Common myeloid progenitor, CD34-positive (primary cell): ENCODE measurements around the gene KRT80.

Experiments
- CTCF ChIA-PET: fragments of 350-600 bp; sonication (Branson Sonifier 250); formaldehyde crosslinking; loops from one replicate; lab custom pipeline; 2021; ENCODE audit warnings: antibody characterized with exemption; lab: Charles Lee
- POLR2A ChIA-PET: fragments of 350-600 bp; sonication (Branson Sonifier 250); formaldehyde crosslinking; loops from one replicate; lab custom pipeline; 2021; ENCODE audit warnings: antibody characterized with exemption; lab: Charles Lee
- DNase-seq, 3 donors: peaks; one replicate each; pipeline versions ENCODE4 v3.0.0 to v3.0.0-alpha.2; 2013
- H3K27ac ChIP-seq, 2 experiments: 1 replicate in 1 of 2; 2 replicates in 1 of 2; pipeline ENCODE4 v1.7.0; 2013; ENCODE audit warnings: inconsistent platforms in 2 of 2, low read length in 2 of 2, mild to moderate bottlenecking in 2 of 2, low read depth in 1 of 2, moderate library complexity in 1 of 2; ENCODE audit not compliant: severe bottlenecking in 2 of 2, insufficient read depth in 1 of 2, poor library complexity in 1 of 2
- H3K27me3 ChIP-seq, 5 experiments: replicated peaks in 2 of 5; 1 replicate in 3 of 5; 2 replicates in 2 of 5; pipeline versions ENCODE4 v1.6.1 to v1.7.0; 2013; ENCODE audit warnings: low read length in 4 of 5, mild to moderate bottlenecking in 2 of 5, moderate library complexity in 2 of 5, inconsistent platforms in 1 of 5; ENCODE audit not compliant: insufficient read depth in 5 of 5, control insufficient read depth in 4 of 5
- H3K36me3 ChIP-seq, 4 experiments: 1 replicate in 2 of 4; 2 replicates in 2 of 4; pipeline versions ENCODE4 v1.6.1 to v1.7.0; 2013; ENCODE audit warnings: low read length in 3 of 4, control low read depth in 1 of 4, mild to moderate bottlenecking in 1 of 4; ENCODE audit not compliant: control insufficient read depth in 4 of 4, insufficient read depth in 4 of 4
- H3K4me1 ChIP-seq, 4 experiments: 1 replicate in 3 of 4; 2 replicates in 1 of 4; pipeline versions ENCODE4 v1.6.1 to v1.7.1; 2013; ENCODE audit warnings: low read length in 3 of 4, mild to moderate bottlenecking in 3 of 4, control low read depth in 1 of 4, inconsistent platforms in 1 of 4, moderate library complexity in 1 of 4; ENCODE audit not compliant: control insufficient read depth in 4 of 4, insufficient read depth in 4 of 4; ENCODE audit errors: control extremely low read depth in 1 of 4
- H3K4me3 ChIP-seq, 7 experiments: 1 replicate in 4 of 7; 2 replicates in 3 of 7; pipeline versions ENCODE4 v1.5.1 to v1.7.0; 2013; ENCODE audit warnings: mild to moderate bottlenecking in 7 of 7, low read length in 6 of 7, moderate library complexity in 6 of 7, inconsistent platforms in 2 of 7, low read depth in 2 of 7, control low read depth in 1 of 7; ENCODE audit not compliant: insufficient read depth in 4 of 7, control insufficient read depth in 1 of 7; ENCODE audit errors: extremely low read depth in 1 of 7
- H3K9me3 ChIP-seq, 5 experiments: 1 replicate in 4 of 5; 2 replicates in 1 of 5; pipeline versions ENCODE4 v1.6.1 to v1.7.1; 2013; ENCODE audit warnings: low read length in 4 of 5, mild to moderate bottlenecking in 2 of 5, inconsistent platforms in 1 of 5, low read depth in 1 of 5, moderate library complexity in 1 of 5; ENCODE audit not compliant: control insufficient read depth in 4 of 5, insufficient read depth in 2 of 5; ENCODE audit errors: control extremely low read depth in 1 of 5
- WGBS: methylation state at CpG from one replicate; pipeline ENCODE4 v1.1.5; 2013; ENCODE audit not compliant: insufficient coverage; 5-methylcytosine and 5-hydroxymethylcytosine counted together

KRT80 gene

DNA sequence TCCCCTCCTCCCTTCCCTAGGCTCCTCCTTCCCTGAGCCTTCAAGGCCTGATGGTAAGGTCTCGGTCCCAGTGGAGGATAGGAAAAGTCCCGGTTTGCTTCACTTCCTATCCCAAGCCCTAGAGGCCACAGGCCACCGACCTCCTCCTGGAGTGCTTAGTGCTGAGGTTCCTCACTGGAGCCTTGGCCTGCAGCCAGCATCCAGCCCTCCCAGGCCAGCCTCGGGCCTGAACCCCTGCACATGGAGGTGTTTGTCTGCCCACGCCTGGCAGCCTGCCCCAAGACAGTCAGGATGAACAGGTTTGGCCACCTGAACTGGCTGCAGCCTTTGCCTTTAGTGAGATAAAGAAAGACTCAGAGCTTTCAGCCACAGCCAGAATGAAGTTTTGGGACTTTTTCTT is 25.4 kb upstream of the KRT80 start:
- Histone ChIP-seq H3K27ac (no peak overlapping the region), H3K36me3 (no peaks in the 10 kb centered on the region), H3K9me3 (no peaks in the 10 kb centered on the region), H3K4me3 (no peak overlapping the region), H3K4me1 (no peaks in the 10 kb centered on the region), H3K27me3 (peaks cover 0 to 13% (median 2%) of the 10 kb centered on the region in 5 experiments)
- CTCF ChIA-PET: interaction anchor here (1.3 to 7.2 kb wide), 4 partner anchors 13 to 111 kb away, joined by 3 to 73 read pairs (median 4); no protein-coding TSS in a partner anchor
- POLR2A ChIA-PET: no interaction called here
- DNase-seq: no peak
- 22% methylated on average over 2 of the region's 5 CpGs for WGBS

DNA sequence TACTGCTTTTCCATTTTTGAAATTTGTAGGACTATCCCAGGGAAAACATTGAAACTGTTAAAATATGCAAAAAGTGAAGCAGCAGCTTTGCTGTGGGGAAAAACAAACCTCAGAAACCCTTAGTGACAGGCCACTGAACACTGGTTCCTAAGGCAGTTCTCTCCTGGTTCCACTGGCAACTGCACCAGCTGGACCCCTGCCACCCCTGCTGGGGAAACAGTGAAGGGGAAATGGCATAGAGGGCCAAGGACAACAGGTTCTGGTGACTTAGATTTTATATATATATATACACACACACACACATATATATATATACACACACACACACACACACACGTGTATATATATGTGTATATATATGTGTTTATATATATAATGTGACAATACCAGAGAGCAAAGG is 25.0 kb upstream of the KRT80 start:
- CTCF ChIA-PET: interaction anchor here (1.3 to 7.2 kb wide), 6 partner anchors 13 to 111 kb away, joined by 3 to 73 read pairs (median 4); no protein-coding TSS in a partner anchor
- WGBS: no CpG with 5 or more reads among the region's 1 CpG

DNA sequence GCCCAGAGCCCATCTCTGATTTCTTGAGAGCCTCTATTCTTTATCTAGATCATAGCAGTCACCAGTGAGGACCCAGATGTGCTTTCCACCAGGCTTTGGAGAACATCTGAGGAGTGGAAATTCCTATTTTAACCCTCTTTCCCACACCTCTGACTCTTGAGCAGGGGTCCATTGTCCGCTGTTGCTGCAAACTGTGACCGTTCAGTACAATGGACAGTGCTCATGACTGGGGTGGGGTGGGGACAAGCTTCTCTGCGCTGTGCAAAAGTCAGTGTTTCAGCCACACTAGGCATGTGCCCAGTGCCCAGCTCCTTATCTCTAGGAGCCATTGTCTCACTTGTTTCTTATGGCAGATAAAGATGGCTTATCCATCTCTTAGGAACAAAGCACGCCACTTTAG is 24.3 kb upstream of the KRT80 start:
- Histone ChIP-seq H3K9me3 (no peaks in the 10 kb centered on the region), H3K27ac (no peak overlapping the region), H3K27me3 (peaks cover 0 to 15% (median 0%) of the 10 kb centered on the region in 5 experiments), H3K4me3 (no peak overlapping the region), H3K36me3 (no peaks in the 10 kb centered on the region), H3K4me1 (no peaks in the 10 kb centered on the region)
- ChIA-PET CTCF (interaction anchor here (0.8 to 7.2 kb wide), 13 partner anchors 11 to 112 kb away, joined by 3 to 73 read pairs (median 3); no protein-coding TSS in a partner anchor), POLR2A (no interaction called here)
- 80% methylated on average over 3 of the region's 4 CpGs for WGBS
- DNase-seq: no peak

More for the DNA sequence above, 25.0 kb upstream of the KRT80 start:
- POLR2A ChIA-PET: no interaction called here
- Histone ChIP-seq H3K36me3 (no peaks in the 10 kb centered on the region), H3K4me3 (no peak overlapping the region), H3K9me3 (no peaks in the 10 kb centered on the region), H3K27ac (no peak overlapping the region), H3K4me1 (no peaks in the 10 kb centered on the region), H3K27me3 (peaks cover 0 to 15% (median 2%) of the 10 kb centered on the region in 5 experiments)
- DNase-seq: no peak

DNA sequence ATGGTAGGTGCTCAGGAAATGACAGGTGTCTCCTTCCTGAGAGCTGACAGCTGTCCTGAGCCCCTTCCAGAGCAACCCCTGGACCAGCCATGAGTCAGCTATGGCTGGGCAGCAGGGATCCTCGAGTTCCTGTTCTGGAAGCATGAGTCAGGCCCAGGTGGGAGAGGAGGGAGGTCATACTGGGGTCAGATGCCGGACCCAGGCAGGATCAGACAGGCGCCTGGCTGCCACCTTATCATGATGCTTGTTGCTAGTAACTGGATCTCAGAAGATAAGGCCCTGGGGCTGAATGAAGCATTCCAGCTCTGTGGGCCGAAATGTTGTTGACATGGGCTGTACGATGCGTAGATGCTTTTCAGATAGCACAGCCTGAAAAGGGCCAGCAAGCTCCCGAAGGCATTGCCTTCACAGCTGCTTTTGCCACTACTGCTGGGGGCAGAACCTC is 23.8 kb upstream of the KRT80 start:
- CTCF ChIA-PET: interaction anchor here (0.8 to 7.2 kb wide), 14 partner anchors 11 to 111 kb away, joined by 3 to 73 read pairs (median 4); no protein-coding TSS in a partner anchor
- POLR2A ChIA-PET: no interaction called here

DNA sequence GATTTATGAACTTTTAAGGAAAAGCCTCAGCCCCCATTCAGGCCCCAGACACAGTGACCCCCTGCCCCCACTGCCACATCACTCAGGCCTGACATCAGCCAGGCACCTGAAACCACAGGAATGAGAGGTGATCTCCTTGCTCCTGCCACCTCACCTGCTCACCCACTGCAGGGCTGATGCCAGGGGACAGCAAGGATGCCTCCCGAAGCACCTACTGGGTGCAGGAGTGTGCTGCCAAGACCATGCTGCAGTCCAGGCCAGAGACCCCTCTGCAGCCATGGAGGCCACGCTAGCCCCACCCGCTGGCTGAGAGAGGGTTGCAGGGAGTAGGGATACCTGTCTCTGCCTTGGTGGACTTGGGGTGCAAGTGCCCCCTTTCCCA is 22.6 kb upstream of the KRT80 start:
- no peaks in the 10 kb centered on the region for H3K36me3 ChIP-seq
- H3K27ac ChIP-seq: no peak overlapping the region
- H3K9me3 ChIP-seq: no peaks in the 10 kb centered on the region
- CTCF ChIA-PET: interaction anchor here (1.2 to 7.2 kb wide), 13 partner anchors 8 to 104 kb away, joined by 3 to 73 read pairs (median 5); no protein-coding TSS in a partner anchor
- peaks cover 0 to 7% (median 0%) of the 10 kb centered on the region in 5 experiments for H3K27me3 ChIP-seq
- POLR2A ChIA-PET: no interaction called here
- DNase-seq: no peak
- 57% methylated on average over 2 of the region's 3 CpGs for WGBS
- H3K4me1 ChIP-seq: no peaks in the 10 kb centered on the region
- H3K4me3 ChIP-seq: no peak overlapping the region

More for the DNA sequence above, 23.8 kb upstream of the KRT80 start:
- H3K4me3 ChIP-seq: no peak overlapping the region
- peak in 2 of 3 donors; percentile 33 to 39 for DNase-seq
- H3K36me3 ChIP-seq: no peaks in the 10 kb centered on the region
- H3K9me3 ChIP-seq: no peaks in the 10 kb centered on the region
- 84% methylated on average over 7 of the region's 7 CpGs for WGBS
- H3K27me3 ChIP-seq: peaks cover 0 to 14% (median 0%) of the 10 kb centered on the region in 5 experiments
- H3K27ac ChIP-seq: no peak overlapping the region
- no peaks in the 10 kb centered on the region for H3K4me1 ChIP-seq

DNA sequence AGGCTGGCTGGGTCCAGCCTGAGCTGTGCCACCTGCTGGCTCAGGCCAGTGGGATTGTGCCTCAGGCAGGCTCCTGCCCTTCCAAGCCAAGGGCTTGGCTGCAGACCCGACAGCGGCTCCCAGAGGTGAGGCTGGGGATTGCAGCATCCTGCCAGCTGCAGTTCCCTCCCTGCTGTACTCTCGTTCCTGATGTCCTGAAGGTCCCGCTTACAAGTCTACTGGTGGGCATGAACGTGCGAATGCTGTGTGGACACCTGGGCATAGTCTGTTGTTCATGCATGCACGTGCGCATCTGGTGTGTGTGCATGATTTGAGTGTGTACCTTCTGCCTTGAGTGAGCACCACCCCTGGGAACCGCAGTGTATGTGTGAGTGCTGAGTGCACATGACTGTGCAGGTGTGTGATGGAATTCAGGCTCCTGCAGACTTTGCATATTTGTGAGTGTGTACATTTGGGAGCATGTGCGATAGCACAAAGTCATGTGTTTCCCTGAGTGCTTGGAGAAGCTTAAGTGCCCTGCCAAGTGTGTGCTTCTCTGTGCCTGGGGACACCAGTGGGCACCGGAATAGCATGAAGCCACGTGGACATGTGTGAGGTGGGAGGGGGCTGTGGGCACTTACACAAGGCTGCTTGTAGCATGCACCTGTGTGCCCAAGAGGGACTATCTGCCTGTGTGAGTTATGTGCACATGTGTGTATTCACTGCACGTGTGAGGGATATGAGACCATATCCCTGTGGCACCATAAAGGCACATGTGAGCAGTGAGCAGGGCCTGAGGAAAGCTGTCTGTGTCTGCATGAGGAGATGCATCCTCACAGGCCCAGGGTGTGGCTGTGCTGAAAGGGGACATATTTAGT is 22.0 kb upstream of the KRT80 start:
- Histone ChIP-seq H3K27me3 (peaks cover 0 to 7% (median 0%) of the 10 kb centered on the region in 5 experiments), H3K9me3 (no peaks in the 10 kb centered on the region), H3K36me3 (no peaks in the 10 kb centered on the region), H3K4me1 (no peaks in the 10 kb centered on the region), H3K4me3 (no peak overlapping the region), H3K27ac (no peak overlapping the region)
- 43% methylated on average over 10 of the region's 13 CpGs for WGBS
- CTCF ChIA-PET: interaction anchor here (0.8 to 7.2 kb wide), 23 partner anchors 8 to 105 kb away, joined by 3 to 73 read pairs (median 5); no protein-coding TSS in a partner anchor
- peak; percentile 61 to 78 (median 67) for DNase-seq
- POLR2A ChIA-PET: no interaction called here
